T-helper 17 cell (primary cell): ENCODE results near the gene ZNF296. TPM values are rescaled to one million over a fixed set of nuclear protein-coding genes. Genes with fewer than 3 reads are reported as not detected.

Experiments used
- ATAC-seq: fragments of 150-1000 bp; cut with Tn5 transposase; 2 replicates; pipeline ENCODE4 v1.10.0; 2021; ENCODE audit warnings: mild to moderate bottlenecking, moderate library complexity
- DNase-seq, 3 donors: peaks; one replicate each; pipeline versions ENCODE4 v3.0.0 to v3.0.0-alpha.2; 2020 to 2021
- H3K9me3 ChIP-seq: one replicate; pipeline ENCODE4 v1.7.0; 2013; ENCODE audit warnings: low read length, mild to moderate bottlenecking; ENCODE audit not compliant: control insufficient read depth, poor library complexity, severe bottlenecking
- H3K27ac Mint-ChIP-seq: one replicate; pipeline ENCODE4 v1.8.0; 2022; ENCODE audit warnings: mild to moderate bottlenecking, moderate library complexity, mixed read lengths
- H3K27me3 Mint-ChIP-seq: one replicate; pipeline ENCODE4 v1.8.0; 2022; ENCODE audit warnings: mixed read lengths
- H3K36me3 Mint-ChIP-seq: one replicate; pipeline ENCODE4 v1.8.0; 2022; ENCODE audit warnings: low read depth, mixed read lengths
- H3K4me1 Mint-ChIP-seq: one replicate; pipeline ENCODE4 v1.8.0; 2022; ENCODE audit warnings: mild to moderate bottlenecking, mixed read lengths
- H3K4me3 Mint-ChIP-seq: one replicate; pipeline ENCODE4 v1.8.0; 2022; ENCODE audit warnings: mild to moderate bottlenecking, moderate library complexity, mixed read lengths
- total RNA-seq, 4 donors: library from RNA in 2 of 4; stranded (reverse) in 2 of 4; gene quantifications; one replicate each; pipeline ENCODE4 v1.2.3 and lab custom pipeline; 2022 to 2026

The ZNF296 gene
- total RNA-seq, 2 donors from 2014 or later, result 3.4 to 3.5 TPM

- Mint-ChIP-seq H3K4me3 (no peak overlapping the region), H3K27ac (peak overlapping the region; percentile 57), H3K27me3 (no peaks in the 10 kb centered on the region), H3K4me1 (peaks cover 61% of the 10 kb centered on the region), H3K36me3 (no peaks in the 10 kb centered on the region)
- H3K9me3 ChIP-seq, result no peaks in the 10 kb centered on the region
- no peak for DNase-seq
- ATAC-seq, result no peak
Measured at GRCh38 chr19:45099467-45100191, 23.4 kb upstream of the ZNF296 start.

GRCh38 chr19:45098521-45099466 is 22.5 kb upstream of the ZNF296 start:
- ATAC-seq (no peak), DNase-seq (no peak)
- Mint-ChIP-seq H3K27me3 (no peaks in the 10 kb centered on the region), H3K4me3 (no peak overlapping the region), H3K4me1 (peaks cover 60% of the 10 kb centered on the region), H3K27ac (peak overlapping the region; percentile 57), H3K36me3 (no peaks in the 10 kb centered on the region)
- H3K9me3 ChIP-seq, result no peaks in the 10 kb centered on the region

GRCh38 chr19:45097776-45098520 is 21.7 kb upstream of the ZNF296 start:
- Mint-ChIP-seq H3K27ac (peak overlapping the region; percentile 90), H3K27me3 (no peaks in the 10 kb centered on the region), H3K36me3 (no peaks in the 10 kb centered on the region), H3K4me1 (peaks cover 63% of the 10 kb centered on the region), H3K4me3 (peak overlapping the region; percentile 45)
- ATAC-seq (no peak), DNase-seq (no peak)
- H3K9me3 ChIP-seq, result no peaks in the 10 kb centered on the region

DNA sequence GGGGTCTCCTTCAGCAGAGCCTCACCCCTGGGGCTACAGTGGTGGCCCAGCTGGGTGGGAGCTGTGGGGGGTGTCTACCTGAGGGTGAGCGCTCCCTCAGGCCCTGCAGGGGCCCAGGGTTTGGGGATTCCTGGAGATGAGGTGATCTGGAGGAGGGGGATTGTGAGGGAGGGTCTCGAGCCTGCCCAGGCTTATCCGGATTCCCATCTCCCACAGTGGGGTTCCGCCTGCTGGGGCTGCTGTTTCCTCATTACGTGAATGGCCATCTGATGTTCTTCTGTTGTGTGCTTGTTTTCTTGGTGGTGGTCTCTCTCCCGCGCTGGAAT is 21.1 kb upstream of the ZNF296 start:
- H3K27ac Mint-ChIP-seq, result peak overlapping the region; percentile 90
- ATAC-seq (no peak), DNase-seq (no peak)
- no peaks in the 10 kb centered on the region for H3K27me3 Mint-ChIP-seq
- no peaks in the 10 kb centered on the region for H3K9me3 ChIP-seq
- no peaks in the 10 kb centered on the region for H3K36me3 Mint-ChIP-seq
- peak overlapping the region; percentile 45 for H3K4me3 Mint-ChIP-seq
- peaks cover 64% of the 10 kb centered on the region for H3K4me1 Mint-ChIP-seq

- H3K27me3 Mint-ChIP-seq, result no peaks in the 10 kb centered on the region
- peak overlapping the region; percentile 81 for H3K4me3 Mint-ChIP-seq
- H3K4me1 Mint-ChIP-seq, result peaks cover 62% of the 10 kb centered on the region
- ATAC-seq (no peak), DNase-seq (no peak)
- H3K9me3 ChIP-seq, result no peaks in the 10 kb centered on the region
- H3K27ac Mint-ChIP-seq, result peak overlapping the region; percentile 90
- no peaks in the 10 kb centered on the region for H3K36me3 Mint-ChIP-seq
Measured at GRCh38 chr19:45096700-45097099, 20.4 kb upstream of the ZNF296 start.

- Mint-ChIP-seq H3K36me3 (no peaks in the 10 kb centered on the region), H3K4me1 (peaks cover 59% of the 10 kb centered on the region), H3K27me3 (no peaks in the 10 kb centered on the region), H3K27ac (peak overlapping the region; percentile 90), H3K4me3 (peak overlapping the region; percentile 28)
- no peak for DNase-seq
- no peak for ATAC-seq
- no peaks in the 10 kb centered on the region for H3K9me3 ChIP-seq
Measured at GRCh38 chr19:45095496-45096413, 19.5 kb upstream of the ZNF296 start.

- H3K27me3 Mint-ChIP-seq, result no peaks in the 10 kb centered on the region
- H3K36me3 Mint-ChIP-seq, result no peaks in the 10 kb centered on the region
- no peak for ATAC-seq
- H3K4me1 Mint-ChIP-seq, result peaks cover 55% of the 10 kb centered on the region
- DNase-seq, result no peak
- no peaks in the 10 kb centered on the region for H3K9me3 ChIP-seq
- H3K27ac Mint-ChIP-seq, result peak overlapping the region; percentile 99
- H3K4me3 Mint-ChIP-seq, result peak overlapping the region; percentile 98
Measured at GRCh38 chr19:45094707-45095106, 18.4 kb upstream of the ZNF296 start.

- H3K9me3 ChIP-seq, result no peaks in the 10 kb centered on the region
- Mint-ChIP-seq H3K27ac (peak overlapping the region; percentile 99), H3K27me3 (no peaks in the 10 kb centered on the region), H3K36me3 (no peaks in the 10 kb centered on the region), H3K4me1 (peaks cover 51% of the 10 kb centered on the region), H3K4me3 (peak overlapping the region; percentile 98)
- ATAC-seq, result no peak
- no peak for DNase-seq
Measured at GRCh38 chr19:45094137-45094536, 17.9 kb upstream of the ZNF296 start.

GRCh38 chr19:45092747-45093678 is 16.7 kb upstream of the ZNF296 start, which contains the start of gene PPP1R37:
Gene PPP1R37, plus strand, starts transcription at chr19:45093179. Its CDS starts 147 bp downstream, at chr19:45093326.
- H3K4me3 Mint-ChIP-seq, result peak within 1 kb of the TSS; percentile 98
- no peaks in the 10 kb centered on the region for H3K9me3 ChIP-seq
- DNase-seq (peak; percentile 85 to 87 (median 86)), ATAC-seq (peak; percentile 79)
- H3K27ac Mint-ChIP-seq, result peak within 1 kb of the TSS; percentile 99
- peaks cover 50% of the 10 kb centered on the region for H3K4me1 Mint-ChIP-seq
- no peaks in the 10 kb centered on the region for H3K36me3 Mint-ChIP-seq
- no peaks in the 10 kb centered on the region for H3K27me3 Mint-ChIP-seq

DNA sequence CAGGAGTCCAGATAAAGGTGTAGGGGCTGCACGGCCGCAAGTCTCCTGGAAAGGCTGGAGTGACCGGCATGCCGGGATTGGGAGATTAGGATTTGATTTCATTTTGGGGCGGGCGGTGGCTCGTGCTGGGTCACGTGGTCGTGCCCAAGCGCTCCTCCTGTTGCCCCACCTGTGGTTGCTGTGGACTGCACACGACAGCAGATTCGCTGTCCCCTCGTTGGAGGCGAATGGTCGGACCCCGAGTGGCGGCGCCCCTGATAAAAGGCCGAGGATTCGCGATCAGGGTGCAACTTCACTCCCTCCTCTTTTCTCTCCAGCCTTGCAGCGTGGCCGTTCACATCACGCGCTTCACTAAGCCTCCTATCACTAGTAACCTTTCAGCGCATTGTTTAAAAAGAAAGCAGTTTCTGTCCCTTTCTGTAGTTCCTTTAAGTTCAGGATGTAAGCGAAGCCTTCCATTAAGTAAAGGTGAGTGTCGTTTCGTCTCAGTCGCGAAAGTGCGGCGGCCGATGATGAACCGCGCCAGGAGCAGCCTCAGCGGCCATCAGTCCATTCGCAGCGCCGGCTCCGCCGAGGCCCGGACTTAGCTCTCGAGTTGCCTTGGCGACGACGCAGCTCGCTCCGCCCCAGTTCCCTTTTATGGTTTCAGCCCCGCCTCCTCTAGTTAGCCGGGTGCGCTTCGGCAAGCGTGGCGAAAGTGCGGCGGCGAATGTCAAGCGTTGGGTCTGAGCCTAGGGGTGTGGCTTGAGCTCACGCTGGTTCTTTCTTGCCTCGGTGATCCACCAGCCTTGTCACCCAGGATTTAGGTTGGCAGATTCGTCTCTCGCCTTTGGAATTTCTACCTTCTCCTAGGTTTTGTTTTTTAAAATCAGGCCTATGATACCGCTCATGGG is 15.0 kb upstream of the ZNF296 start:
- peaks cover 43% of the 10 kb centered on the region for H3K4me1 Mint-ChIP-seq
- DNase-seq, result peak; percentile 91 to 99 (median 94)
- H3K36me3 Mint-ChIP-seq, result no peaks in the 10 kb centered on the region
- peak overlapping the region; percentile 98 for H3K4me3 Mint-ChIP-seq
- peak; percentile 81 for ATAC-seq
- H3K9me3 ChIP-seq, result no peaks in the 10 kb centered on the region
- H3K27ac Mint-ChIP-seq, result peak overlapping the region; percentile 99
- H3K27me3 Mint-ChIP-seq, result no peaks in the 10 kb centered on the region

DNA sequence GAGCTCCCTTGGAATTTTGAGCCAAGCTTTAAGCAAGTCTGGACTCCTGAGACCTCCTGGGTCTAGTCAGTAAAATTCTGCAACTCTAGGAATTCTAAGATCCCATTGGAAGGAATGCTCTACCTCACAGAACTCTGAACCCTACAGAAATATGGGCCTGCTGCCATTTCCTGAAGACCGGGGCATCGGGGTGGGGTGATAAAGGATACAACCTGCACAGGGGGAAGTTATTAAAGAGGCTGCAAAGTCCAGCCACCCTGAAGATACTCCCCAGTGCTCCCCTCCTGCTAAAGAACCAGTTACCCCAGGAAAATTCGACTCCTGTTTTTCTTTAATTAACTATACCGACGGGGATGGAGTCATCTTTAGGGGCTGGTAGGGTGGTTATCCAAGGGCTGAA is 14.3 kb upstream of the ZNF296 start:
- Mint-ChIP-seq H3K4me3 (no peak overlapping the region), H3K4me1 (peaks cover 37% of the 10 kb centered on the region), H3K27ac (peak overlapping the region; percentile 99), H3K27me3 (no peaks in the 10 kb centered on the region), H3K36me3 (no peaks in the 10 kb centered on the region)
- no peak for DNase-seq
- no peaks in the 10 kb centered on the region for H3K9me3 ChIP-seq
- ATAC-seq, result no peak
